Hematopoietic multipotent progenitor cell treated with erythropoietin and hydrocortisone succinate and interleukin-3 and kit ligand, for 17 days (in vitro differentiated cells): Measurements from ENCODE around the gene ESR2.
"Not testable (repeated sequence)": the region's sequence is repeated elsewhere in the genome, so short reads cannot be mapped to it uniquely, and the experiment has no call there.

Experiments
- DNase-seq: peaks from one replicate; pipeline ENCODE4 v3.0.0-alpha.2; 2015; ENCODE audit warnings: low spot score

ESR2 gene

DNA sequence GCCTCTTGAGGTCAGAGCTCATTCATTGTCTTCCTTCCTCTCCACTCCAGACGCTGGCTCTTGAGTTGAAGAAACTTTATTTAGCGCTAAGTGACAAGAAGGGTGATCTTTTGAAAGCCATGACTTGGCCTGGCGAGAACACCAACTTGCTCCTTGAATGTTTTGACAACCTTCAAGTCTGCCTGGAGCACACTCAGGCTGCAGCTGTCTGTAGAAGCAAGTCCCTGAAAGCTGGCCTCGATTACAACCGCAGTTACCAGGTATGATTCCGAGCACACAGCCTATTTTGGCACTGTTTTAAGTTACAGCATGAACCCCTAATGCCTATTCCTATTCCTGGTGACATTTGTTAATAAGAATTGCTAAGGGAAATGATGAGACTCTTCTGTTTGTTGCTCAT, 167.6 kb downstream of the ESR2 start:
- no peak for DNase-seq

DNA sequence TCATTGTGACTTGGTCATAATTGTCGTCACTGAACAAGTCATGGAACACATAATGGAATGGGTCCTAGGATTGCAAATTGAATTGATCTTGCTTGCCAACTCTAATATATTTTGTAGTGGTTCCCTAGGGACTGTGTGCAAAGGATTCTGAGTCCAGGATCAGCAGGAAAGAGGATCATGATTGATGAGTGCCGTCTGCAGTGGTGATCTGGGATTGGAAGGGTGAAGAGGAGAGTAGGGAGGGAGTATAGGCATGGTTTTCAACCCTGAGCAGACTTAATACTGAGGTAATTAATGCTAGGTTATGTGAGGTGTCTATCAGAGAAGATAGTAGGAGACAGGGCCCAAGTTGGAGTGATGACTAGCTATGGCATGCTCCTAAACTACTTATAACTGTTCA, 168.9 kb downstream of the ESR2 start:
- DNase-seq = no peak

DNA sequence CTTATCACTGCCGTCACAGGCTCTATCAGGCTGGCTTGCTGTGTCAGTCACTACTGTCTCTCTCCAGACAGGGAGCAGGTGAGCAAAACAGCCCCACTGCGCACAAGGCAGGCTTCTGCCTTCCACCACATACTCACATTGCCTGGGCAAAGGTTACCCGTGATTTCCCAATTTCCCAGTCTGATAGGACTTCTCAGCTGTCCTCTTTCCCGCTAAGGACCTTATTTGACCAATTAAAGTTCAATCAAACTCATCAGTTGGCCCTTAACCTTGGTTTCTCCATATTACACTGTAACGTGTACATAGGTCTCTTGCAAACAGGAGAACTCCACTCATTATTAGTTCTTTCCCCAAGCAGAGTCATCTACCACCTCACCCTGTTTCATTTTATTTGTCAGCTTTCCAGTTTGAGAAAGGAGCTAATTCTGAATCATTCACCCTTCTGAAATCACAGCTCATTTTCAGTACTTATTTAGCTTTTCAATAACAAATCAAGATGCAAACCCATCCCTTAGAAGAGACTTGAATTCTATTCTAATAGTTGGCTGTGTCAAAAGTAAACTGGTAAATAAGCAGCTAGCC, 170.8 kb downstream of the ESR2 start:
- DNase-seq = no peak

DNA sequence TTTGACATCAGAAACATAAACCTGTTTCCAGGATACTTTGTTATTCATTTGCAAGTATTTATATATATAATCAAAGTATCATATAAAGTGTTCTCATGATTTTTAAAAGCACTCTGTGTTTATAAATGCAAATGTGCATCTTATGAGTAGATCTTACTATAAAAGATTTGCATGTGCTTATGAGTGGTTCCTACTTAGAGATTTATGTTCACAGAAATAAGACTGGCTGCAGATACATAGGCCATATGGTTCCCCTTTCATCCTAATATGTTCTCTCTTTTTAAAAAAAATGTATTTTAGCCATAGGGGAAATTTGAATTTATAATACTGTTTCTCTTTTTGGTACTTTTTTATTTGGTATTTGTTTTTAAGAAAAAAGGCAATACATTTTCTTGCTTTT, 174.2 kb downstream of the ESR2 start:
- DNase-seq = no peak

DNA sequence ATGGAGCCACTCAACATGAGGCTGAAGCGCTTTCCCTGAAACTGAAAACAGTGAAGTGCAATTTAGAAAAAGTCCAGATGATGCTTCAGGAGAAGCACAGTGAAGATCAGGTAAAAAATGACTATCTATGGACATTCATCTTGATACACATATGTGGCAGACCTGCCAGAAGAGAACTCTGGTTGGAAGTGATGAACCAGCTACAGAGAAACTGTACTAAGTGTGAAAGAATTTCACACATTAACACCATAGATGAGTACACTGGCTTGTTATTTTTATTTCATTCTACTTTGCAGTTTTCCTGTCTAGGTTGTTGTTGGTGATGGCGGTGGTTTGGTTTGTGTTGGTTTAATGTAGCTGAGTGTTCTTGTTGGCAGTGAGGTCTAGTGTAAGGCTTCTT, 174.7 kb downstream of the ESR2 start:
- DNase-seq = no peak

DNA sequence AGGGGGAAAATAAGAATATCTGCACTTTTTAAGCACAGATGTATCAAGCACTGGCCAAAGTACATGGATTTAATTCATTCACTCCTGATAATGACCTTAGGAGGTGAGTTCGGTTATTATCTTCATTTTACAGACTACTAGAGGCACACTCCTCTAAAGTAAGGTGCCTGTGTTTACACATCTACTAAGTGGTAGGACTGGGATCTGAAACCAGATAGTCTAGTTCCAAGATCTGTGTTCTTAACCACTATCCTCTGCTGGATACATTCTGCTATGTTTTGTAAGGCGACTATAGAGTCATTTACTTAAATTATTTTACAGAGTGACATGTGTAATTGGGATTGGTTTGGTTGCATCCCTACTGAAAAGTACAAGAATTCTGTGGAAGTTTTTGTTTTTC, 175.3 kb downstream of the ESR2 start:
- no peak for DNase-seq

DNA sequence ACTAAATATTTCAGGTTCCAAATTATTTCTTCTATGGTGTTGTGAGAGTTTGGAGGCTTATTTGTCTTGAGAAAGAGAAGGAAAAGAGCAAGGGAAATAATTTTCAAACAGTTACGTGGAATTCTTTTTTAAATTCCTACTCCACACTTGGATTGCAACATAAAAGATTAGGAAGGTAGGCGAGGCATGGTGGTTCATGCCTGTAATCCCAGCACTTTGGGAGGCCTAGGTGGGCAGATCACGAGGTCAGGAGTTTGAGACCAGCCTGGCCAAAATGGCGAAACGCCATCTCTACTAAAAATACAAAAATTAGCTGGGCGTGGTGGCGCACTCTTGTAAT, 175.8 kb downstream of the ESR2 start:
- not testable (repeated sequence) for DNase-seq

DNA sequence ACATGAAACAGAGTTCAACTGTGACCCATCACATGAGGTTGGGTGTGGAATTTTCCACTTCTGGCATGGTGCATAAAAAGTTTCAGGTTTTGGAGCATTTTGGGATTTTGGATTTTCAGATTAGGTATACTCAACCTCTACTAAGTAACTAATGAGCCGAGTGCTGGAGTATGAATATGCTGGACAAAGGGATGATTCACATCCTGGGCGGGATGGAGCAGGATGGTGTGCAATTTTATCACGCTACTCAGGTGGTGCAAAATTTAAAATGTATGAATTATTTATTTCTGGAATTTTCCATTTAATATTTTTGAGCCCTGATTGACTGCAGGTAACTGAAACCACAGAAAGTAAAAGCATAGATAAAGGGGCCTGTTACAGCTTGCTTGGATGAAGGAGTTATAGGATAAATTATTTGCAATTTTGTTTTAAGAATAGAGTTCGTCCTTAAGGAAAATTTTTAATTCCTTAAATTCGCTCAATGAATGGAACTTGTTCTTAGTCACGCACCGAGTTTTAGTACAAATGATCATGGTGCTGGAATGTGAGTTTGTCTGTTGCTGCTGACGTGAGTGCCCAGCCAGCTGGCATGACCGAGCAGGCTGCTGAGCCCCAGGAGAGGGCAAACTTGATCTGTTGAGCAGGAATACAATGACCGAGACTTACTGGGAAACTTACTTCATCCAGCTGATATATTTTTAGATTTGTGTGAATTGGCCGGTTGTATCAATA, 176.3 kb downstream of the ESR2 start:
- DNase-seq = no peak

DNA sequence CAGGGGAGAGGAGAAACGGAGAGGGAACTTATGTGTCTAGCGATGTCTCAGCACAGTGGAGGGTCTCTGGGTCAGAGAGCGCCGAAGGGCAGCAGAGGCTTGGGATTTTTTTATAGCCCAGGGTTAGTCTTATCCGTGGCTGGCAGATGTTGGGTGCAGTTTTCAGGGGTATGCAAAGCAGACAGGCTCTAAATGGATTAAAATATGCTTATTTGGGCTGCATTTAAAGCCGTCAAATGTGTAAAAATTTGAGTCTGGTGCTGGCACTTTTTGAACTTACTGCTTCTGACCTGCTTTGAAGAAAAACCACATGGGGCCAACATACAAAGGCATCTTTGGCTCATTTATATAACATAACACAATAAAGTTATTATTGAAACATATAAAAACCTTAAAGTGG, 178.8 kb downstream of the ESR2 start:
- DNase-seq = no peak

DNA sequence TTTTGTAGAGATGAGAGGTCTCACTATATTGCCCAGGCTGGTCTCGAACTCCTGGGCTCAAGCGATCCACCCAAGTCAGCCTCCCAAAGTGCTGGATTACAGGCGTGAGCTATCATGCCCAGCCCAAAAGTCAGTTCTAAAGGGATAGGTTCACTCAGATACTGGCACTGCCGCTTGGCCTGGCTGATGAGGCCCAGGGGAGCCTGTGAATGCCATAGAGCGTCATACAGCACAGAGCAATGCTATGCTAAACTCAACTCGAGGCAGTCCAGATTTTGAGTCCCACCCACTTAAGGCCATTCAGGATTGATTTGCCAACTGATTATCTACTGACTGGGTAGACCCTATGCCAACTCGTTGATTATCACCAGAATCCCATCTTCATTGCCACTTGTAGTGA, 179.4 kb downstream of the ESR2 start:
- no peak for DNase-seq

DNA sequence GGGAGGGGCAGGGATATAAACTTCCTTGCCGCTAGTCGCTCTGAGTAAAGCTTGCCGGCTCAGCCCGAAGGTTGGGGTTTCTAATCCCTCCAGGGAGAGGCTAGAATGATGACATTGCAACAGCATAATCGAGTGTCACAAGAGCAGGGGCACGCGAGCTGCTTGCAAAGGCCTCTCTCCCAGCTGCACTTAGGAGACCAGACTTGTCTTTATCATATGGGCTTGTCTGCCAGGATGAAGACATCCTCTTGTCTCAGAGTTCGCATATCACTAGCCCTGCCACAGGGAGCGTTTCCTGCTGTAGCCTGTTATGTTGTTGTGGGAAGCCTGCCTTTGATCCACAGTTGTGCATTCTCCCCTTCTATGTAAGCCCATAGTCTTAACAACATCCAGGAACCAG, 180.0 kb downstream of the ESR2 start:
- no peak for DNase-seq

DNA sequence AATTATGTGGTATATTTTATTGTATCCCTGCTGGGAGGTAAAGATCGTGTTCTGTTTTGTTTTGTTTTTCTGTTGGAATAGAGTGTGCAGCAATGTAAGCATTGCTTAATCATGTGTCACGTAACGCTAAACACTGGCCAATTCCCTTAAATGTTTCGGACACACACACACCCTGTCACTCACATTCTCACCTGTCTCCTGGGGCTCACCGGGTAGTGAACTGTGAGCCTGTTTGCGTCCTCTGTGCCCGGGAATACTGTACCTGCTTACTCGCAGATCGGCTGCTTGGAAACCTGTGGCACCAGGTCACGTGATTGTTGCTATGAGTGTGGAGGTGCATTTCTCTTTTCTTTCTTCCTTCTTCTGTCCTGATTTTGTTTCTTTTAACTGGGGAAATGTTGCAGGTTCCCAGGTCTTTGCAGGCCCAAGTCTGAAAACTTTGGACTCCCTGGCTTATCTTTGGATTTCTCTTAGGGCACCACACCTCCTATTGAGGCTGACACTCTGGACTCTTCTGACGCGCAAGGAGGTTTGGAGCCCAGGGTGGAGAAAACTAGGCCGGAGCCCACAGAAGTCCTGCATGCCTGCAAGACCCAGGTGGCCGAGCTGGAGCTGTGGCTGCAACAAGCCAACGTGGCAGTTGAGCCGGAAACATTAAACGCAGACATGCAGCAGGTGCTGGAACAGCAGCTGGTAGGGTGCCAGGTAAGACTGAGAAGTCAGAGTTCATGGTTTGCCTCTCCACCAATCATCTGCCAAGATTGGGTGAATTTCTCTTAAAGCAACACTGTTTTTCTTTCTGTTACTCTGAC, 181.1 kb downstream of the ESR2 start:
- no peak for DNase-seq

DNA sequence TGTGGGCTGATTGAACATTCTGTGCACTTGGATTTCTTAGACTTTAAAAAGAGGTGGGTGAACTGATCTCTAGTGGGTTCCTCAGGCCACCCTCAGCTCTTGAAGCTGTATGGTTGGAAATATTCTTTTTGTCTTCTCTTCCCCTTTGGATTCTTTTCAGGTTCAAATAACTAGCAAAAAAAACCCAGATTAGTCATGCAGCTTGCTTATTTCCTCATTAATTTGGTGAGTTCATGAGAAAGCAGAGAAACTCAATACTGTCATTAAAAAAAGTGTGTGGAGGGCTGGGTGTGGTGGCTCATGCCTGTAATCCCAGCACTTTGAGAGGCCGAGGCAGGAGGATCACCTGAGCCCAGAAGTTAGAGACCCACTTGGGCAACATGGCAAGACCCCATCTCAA, 183.4 kb downstream of the ESR2 start:
- DNase-seq = no peak

DNA sequence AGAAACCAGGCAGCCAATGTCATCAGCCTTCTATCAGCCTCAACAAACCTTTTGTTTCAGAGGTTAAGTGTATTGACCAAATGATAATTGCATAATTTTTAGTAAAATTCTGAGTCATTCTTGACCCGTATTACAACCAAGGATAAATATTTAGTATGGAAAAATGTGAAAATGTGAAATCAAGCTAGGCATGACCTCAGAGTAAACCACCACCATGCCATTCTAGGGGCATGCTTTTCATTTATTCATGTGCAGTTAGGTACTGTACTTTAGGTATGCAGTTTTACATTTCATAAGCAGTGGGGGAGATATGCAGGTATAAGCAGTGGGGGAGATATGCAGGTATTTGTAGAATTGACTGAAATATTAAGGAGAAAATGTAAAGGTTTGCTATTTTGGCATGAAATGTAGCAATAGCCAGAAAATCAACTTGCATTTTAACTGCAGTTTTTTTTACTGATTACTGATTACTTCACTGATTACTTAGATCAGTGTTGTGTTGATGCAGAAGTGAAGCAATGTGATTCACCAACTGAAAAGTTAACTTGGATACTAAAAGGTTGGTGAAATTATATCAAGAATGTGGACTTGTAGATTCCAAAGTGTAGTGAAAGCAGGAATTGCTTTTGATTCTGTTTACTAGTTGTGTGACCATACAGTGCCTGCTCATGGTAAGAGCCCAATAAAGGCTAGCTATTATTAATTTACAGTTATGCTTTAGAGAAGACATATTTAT, 184.2 kb downstream of the ESR2 start:
- DNase-seq = no peak

DNA sequence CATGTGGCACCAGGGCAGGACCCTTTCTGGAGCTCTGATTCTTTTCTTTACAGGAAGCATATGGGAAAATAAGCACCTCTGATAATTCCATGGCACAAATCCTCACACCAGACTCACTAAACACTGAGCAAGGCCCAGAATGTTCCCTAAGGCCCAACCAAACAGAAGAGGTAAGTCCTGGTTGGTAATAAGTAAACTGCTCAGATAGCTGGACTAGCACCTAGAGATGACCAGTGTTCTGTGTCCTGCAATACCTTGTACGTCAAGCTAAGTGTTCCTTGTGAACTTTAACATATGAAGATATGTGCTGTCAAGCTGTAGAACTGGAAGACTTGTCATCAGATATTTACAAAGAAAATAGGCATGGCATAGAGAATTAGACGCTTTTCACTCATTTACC, 186.7 kb downstream of the ESR2 start:
- DNase-seq = no peak

DNA sequence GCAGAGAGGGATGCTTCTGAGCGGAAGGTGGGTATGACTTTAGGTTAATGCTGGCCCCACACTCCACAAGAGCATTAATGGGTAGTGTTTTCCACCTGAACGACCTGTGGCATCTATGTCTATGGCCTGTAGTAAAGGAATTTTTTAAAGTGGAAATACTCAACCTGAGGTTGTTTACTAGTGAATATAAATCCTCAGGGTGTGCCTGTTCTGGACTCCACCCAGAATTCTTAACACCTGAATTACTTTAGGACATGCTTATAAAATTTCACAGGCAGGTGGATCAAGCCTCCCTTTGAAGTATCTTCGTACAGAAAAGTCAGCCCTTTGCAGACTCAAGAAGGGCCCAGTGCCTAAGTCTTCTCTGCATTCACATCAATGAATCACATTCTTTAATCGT, 196.1 kb downstream of the ESR2 start:
- no peak for DNase-seq

DNA sequence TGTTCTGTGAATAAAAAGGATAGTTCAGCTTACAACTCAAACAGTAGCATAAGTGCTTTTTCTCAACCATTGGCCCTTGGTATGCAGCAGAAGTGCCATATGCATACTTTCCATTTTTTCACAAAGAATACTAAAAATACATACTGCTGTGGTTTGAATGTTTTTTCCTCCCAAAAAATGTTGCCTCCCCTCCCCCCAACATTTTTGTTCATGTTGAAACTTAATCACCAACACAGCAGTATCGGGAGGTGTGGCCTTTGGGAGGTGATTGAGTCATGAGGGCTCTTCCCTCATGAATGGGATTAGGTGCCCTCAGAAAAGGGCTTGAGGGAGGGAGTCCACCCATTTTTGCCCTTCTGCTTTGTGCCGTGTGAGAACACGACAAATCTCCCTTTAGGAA, 198.6 kb downstream of the ESR2 start:
- no peak for DNase-seq

DNA sequence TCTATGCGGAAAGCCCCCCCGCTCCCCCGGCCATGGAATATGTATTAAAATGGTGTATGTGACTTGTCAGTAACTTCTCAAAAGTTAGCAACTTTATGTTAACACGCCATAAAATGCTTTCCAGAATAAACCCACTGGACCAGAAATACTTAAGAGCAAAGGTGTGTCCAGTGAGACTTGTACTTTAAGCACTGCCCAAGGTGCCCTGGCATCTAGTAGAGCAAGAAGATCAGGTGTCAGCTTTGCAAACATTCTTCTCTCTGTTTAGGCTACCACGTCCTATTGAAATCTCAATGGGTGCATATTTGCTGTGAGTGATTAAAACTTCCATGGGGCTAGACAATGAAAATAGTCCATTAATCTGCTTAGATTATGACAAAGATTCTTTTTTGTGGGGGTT, 201.2 kb downstream of the ESR2 start:
- DNase-seq = no peak

DNA sequence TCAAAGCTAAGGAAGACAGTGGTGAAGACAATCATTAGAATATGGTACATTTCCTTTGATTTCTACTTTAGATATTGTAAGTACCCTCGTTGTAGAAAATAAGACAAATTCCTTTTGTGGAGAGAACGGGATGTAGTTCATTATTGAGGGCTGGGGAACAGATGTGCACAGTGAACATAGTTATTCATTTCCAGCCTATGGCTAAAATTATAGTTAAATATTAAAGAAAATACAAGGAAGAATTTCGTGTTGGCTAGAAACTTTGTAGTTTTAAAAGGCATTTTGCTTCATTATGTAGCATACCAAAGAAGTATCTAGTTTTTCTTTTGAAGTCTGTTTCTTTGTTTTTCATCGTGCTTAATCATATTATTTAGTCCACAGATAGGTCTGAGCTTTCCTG, 201.8 kb downstream of the ESR2 start:
- no peak for DNase-seq

DNA sequence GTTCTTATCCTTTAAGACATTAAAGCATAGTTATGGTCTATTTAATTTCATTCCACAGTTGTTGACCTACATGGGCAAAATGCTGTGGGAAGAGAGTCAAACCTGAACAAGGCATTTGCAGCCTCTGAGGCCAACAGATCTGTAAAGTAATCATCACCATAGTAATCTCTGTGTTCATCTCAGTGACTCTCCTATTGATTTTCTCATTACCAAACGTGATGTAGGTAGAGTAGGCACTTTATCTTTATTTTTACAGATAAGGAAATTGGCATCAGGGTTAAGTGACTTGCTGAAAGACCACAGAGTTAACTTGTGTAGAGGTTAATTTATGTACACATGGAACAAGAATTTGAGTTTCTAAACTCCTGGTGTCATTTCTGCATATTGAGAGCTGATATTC, 203.0 kb downstream of the ESR2 start:
- no peak for DNase-seq

DNA sequence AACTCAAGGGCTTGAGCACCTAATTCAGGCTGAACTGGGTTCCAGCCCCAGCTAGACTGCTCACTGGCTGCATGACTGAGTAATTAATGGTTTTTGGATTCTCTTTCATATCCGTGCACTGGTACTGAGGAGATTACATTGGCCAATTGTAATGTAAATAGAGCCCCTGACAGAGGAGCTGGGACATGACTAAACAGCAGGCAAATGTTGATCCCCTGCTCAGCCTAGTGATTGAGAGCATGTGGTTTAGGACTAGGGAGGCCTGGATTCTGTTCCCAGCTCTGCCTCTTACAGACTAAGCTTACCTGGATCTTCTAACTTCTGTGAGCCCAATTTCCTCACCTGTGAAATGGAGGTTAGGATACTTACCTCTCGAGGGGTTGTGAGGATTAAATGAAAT, 204.3 kb downstream of the ESR2 start:
- DNase-seq = no peak

DNA sequence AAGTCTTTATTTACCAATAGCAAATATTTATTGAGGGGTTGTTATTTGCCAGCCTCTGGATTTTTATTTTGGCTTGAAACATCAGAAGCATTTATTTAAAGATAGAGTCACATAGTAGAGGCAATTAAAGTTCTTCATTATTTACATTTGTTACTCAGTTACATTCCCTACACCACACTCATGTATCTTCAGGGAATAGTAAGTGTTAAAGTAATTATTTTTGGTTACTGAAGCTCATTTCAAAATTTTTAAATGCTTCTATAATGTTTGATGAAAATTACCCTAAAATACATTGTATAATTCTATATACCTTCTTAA, 205.6 kb downstream of the ESR2 start:
- no peak for DNase-seq

DNA sequence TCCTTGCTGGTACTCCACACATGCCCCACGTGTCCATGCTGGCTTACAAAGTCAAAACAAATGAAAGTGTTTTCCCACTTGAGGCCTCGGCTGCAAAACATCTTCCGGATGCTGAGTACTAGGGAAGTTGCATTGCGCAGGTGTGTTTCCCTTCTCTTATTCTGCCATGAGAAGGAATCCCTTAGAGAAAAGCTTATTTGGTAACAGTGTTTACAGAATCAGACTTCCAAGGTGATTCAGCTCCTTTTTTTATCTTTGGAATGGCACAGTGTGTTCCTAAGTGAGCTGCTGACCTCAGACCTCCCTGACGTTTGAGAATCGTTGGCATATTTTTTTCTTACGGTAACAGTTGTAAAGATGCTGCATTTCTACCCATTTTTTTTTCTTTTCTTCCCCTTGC, 211.3 kb downstream of the ESR2 start:
- DNase-seq = no peak
